DND-41 (cell line): ENCODE measurements around the gene DSTN.

ENCODE experiments used
- ATAC-seq: fragments of 200-7000 bp; cut with Tn5 transposase; 3 replicates; pipeline ENCODE4 v1.9.1; 2021; ENCODE audit warnings: low read depth; ENCODE audit not compliant: insufficient read depth
- DNase-seq: peaks from one replicate; pipeline ENCODE4 v3.0.0-alpha.2; 2020
- H2AFZ ChIP-seq: 2 replicates; pipeline ENCODE4 v1.6.0; 2012; ENCODE audit warnings: low read depth, low read length
- H3K27ac ChIP-seq: 2 replicates; pipeline ENCODE4 v1.5.1; 2012; ENCODE audit warnings: low read length, inconsistent platforms
- H3K27me3 ChIP-seq: fragments of 200-600 bp; sonication (generic); 2 replicates; pipeline ENCODE4 v1.6.0; 2012; ENCODE audit warnings: low read length, mild to moderate bottlenecking, inconsistent platforms; ENCODE audit not compliant: insufficient read depth, poor library complexity
- H3K36me3 ChIP-seq: 2 replicates; pipeline ENCODE4 v1.5.1; 2012; ENCODE audit warnings: low read length, inconsistent platforms; ENCODE audit not compliant: insufficient read depth
- H3K4me1 ChIP-seq: 2 replicates; pipeline ENCODE4 v1.5.1; 2012; ENCODE audit warnings: mild to moderate bottlenecking, low read length; ENCODE audit not compliant: insufficient read depth
- H3K4me2 ChIP-seq: 2 replicates; pipeline ENCODE4 v1.6.0; 2012; ENCODE audit warnings: mild to moderate bottlenecking, moderate library complexity, low read length, inconsistent platforms; ENCODE audit not compliant: insufficient read depth
- H3K4me3 ChIP-seq, 2 experiments: fragments of 200-600 bp in 1 of 2; shearing (Covaris generic) in 1 of 2; 2 replicates each; pipeline ENCODE4 v1.5.1; 2012 to 2016; ENCODE audit warnings: inconsistent platforms in 2 of 2, low read length in 2 of 2, mild to moderate bottlenecking in 2 of 2, low read depth in 1 of 2, moderate library complexity in 1 of 2
- H3K79me2 ChIP-seq: 2 replicates; pipeline ENCODE4 v1.6.0; 2012; ENCODE audit warnings: low read length, inconsistent platforms; ENCODE audit not compliant: insufficient read depth
- H3K9ac ChIP-seq: 2 replicates; pipeline ENCODE4 v1.6.0; 2012; ENCODE audit warnings: low read depth, mild to moderate bottlenecking, inconsistent platforms, low read length, moderate library complexity
- H3K9me3 ChIP-seq: 2 replicates; pipeline ENCODE4 v1.5.1; 2012; ENCODE audit warnings: low read length, moderate library complexity, mild to moderate bottlenecking, inconsistent platforms; ENCODE audit not compliant: insufficient read depth, severe bottlenecking
- H4K20me1 ChIP-seq: 2 replicates; pipeline ENCODE4 v1.6.0; 2012; ENCODE audit warnings: low read length; ENCODE audit not compliant: insufficient read depth
- EZH2 ChIP-seq: IDR thresholded peaks from 3 replicates; pipeline ENCODE4 v1.6.1; 2012; ENCODE audit warnings: borderline replicate concordance, low read depth, mild to moderate bottlenecking, moderate library complexity, low read length, inconsistent platforms; ENCODE audit not compliant: severe bottlenecking
- TF ChIP-seq, protein P1 (sequence below): IDR thresholded peaks from 2 replicates; pipeline ENCODE4 v1.5.1; 2012; ENCODE audit warnings: borderline replicate concordance, low read length, moderate library complexity, mild to moderate bottlenecking; ENCODE audit not compliant: poor library complexity, severe bottlenecking; ENCODE audit errors: extremely low read depth

The DSTN gene

DNA sequence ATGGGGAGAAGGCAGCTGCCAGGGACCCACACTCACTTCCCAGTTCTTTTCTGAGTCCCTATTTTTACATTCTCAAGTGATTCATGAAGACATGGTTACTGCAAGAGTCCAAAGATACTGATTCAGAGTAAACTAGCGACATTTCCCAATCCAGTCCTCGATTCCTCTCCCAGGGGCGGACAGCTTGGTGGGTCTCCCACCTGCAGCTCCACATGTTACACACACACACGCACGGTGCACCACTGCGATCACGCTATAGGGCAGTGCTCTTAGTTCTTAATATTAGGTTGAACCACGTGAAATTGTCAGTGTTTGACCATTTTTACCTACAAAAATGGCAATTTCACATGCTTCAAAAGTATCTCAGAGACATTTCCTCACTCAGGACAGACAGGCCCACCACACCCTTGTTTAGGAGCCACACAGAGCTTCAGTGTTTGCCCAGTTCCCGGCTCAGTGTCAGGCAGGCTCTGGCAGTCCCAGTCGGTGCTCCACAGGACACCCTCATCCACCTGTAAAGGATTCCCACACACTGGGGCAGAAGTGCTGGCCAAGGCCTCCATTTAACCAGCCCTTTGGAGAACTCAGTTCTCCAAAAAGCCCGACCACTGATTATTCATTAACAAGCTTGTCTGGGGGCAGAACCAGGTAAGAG is 60.4 kb downstream of the DSTN start:
- no peaks in the 10 kb centered on the region for H3K4me1 ChIP-seq
- peaks cover 99% of the 10 kb centered on the region for H3K36me3 ChIP-seq
- peaks cover 30% of the 10 kb centered on the region for H4K20me1 ChIP-seq

DNA sequence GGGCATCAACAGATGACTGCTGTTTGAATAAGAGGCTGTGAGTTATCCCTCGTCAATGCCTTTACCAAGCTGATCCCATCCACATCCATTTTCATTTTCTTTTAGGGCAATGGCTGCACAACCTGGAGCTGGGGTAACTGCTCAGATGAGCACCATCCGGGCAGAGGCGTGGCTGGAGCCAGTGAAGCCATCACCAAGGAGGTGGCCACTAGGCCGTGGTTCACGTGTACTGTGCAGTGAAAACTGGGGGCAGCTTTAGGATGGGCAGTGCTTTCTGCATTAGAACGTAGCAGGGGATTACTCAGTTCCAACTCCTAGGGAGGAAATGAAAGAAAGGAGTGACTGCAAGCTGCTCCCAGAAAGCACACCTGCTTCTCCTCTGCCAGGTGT is 60.9 kb downstream of the DSTN start:
- no peak overlapping the region for H3K27ac ChIP-seq
- H3K27me3 ChIP-seq, result no peaks in the 10 kb centered on the region
- no peaks in the 10 kb centered on the region for H3K9me3 ChIP-seq
- no peak overlapping the region for H3K9ac ChIP-seq
- peaks cover 32% of the 10 kb centered on the region for H4K20me1 ChIP-seq
- H2AFZ ChIP-seq, result no peak overlapping the region
- no peak overlapping the region for H3K4me3 ChIP-seq
- H3K4me2 ChIP-seq, result no peak overlapping the region
- DNase-seq (no peak), ATAC-seq (no peak)
- no peaks in the 10 kb centered on the region for H3K79me2 ChIP-seq
- TF ChIP-seq EZH2, result no peak
- H3K36me3 ChIP-seq, result peaks cover 99% of the 10 kb centered on the region
- H3K4me1 ChIP-seq, result no peaks in the 10 kb centered on the region

More for the DNA sequence above, 60.4 kb downstream of the DSTN start:
- Histone ChIP-seq H3K4me2 (no peak overlapping the region), H3K27me3 (no peaks in the 10 kb centered on the region), H3K9me3 (no peaks in the 10 kb centered on the region), H3K79me2 (no peaks in the 10 kb centered on the region), H2AFZ (no peak overlapping the region), H3K27ac (no peak overlapping the region), H3K9ac (no peak overlapping the region), H3K4me3 (no peak overlapping the region)
- TF ChIP-seq, protein P1, sequence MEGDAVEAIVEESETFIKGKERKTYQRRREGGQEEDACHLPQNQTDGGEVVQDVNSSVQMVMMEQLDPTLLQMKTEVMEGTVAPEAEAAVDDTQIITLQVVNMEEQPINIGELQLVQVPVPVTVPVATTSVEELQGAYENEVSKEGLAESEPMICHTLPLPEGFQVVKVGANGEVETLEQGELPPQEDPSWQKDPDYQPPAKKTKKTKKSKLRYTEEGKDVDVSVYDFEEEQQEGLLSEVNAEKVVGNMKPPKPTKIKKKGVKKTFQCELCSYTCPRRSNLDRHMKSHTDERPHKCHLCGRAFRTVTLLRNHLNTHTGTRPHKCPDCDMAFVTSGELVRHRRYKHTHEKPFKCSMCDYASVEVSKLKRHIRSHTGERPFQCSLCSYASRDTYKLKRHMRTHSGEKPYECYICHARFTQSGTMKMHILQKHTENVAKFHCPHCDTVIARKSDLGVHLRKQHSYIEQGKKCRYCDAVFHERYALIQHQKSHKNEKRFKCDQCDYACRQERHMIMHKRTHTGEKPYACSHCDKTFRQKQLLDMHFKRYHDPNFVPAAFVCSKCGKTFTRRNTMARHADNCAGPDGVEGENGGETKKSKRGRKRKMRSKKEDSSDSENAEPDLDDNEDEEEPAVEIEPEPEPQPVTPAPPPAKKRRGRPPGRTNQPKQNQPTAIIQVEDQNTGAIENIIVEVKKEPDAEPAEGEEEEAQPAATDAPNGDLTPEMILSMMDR, result no peak
- no peak for TF ChIP-seq EZH2
- no peak for DNase-seq
- ATAC-seq, result no peak

DNA sequence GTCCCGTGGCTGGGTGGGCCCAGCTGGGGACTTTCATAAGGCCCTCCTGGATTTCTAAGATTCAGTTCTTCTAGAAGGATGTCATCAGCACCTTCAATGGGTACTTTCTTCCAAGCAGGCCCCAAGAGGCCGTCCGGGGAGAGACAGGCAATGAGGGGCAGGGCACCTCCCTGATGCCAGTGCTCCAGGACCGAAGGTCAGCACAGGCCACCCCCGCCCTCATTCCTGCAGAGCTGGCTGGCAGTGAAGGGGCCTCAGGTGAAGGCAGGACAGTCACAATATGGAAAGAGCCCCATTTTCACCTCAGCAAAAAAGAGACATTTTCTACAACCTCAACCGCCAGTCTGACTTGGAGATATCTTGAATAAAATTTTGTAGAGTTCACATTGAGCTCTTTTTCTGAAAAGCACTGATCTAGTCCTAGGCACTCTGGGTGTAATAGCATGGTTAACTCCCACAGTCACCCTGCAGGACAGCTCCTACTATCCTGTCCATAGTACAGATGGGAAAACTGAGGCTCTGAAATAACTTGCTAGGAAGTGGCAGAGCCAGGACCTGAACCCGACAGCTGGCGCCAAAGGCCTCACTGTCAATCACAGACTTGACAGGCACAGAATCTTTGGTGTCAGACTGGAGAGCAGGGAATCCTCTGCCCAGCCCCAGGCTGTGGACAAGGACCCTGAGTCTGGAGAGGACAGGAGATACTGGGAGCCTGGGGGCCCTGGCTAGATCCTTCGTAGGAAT is 61.9 kb downstream of the DSTN start:
- Histone ChIP-seq H3K4me2 (no peak overlapping the region), H4K20me1 (peaks cover 25% of the 10 kb centered on the region), H3K27ac (no peak overlapping the region), H3K79me2 (no peaks in the 10 kb centered on the region), H3K9me3 (no peaks in the 10 kb centered on the region), H3K4me3 (no peak overlapping the region), H3K27me3 (no peaks in the 10 kb centered on the region), H3K9ac (no peak overlapping the region), H3K4me1 (no peaks in the 10 kb centered on the region), H2AFZ (no peak overlapping the region), H3K36me3 (peaks cover 99% of the 10 kb centered on the region)
- ATAC-seq (no peak), DNase-seq (no peak)
- no peak for TF ChIP-seq EZH2
- TF ChIP-seq, protein P1, result no peak

DNA sequence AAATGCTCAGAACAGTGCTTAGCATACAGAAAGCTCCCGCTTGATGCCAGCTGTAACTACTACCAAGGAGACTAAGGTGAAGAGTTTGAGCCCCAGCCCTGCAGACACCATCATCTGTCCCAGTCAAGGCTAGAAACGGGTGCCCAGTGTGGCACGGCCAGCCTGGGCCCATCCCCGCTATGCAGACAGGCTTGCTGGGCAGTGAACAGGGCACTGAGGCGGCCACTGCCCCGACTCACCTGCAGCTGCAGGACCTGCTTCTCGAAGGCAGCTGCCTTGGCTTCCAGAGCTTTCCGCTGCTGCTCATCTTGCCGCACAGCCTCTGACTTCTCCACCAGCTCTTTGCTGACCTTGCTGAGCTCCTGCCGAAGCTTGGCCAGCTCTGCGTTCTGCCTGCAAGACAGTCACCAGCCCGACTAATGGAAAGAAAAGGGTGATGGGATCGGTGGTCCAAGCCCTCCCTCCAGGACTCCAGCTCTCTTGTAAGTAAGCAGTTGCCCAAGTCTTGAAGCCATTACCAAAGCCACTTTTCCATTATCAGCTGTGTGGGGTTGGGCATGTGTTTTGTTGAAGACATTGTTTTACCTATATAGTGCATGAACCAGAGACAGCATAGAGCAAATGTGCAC is 63.5 kb downstream of the DSTN start:
- Histone ChIP-seq H3K79me2 (no peaks in the 10 kb centered on the region), H3K27ac (no peak overlapping the region), H3K4me2 (no peak overlapping the region), H3K36me3 (peaks cover 100% of the 10 kb centered on the region), H3K9me3 (no peaks in the 10 kb centered on the region), H3K4me3 (no peak overlapping the region), H3K9ac (no peak overlapping the region), H4K20me1 (peaks cover 37% of the 10 kb centered on the region), H3K4me1 (no peaks in the 10 kb centered on the region), H2AFZ (no peak overlapping the region), H3K27me3 (no peaks in the 10 kb centered on the region)
- DNase-seq (no peak), ATAC-seq (no peak)
- TF ChIP-seq EZH2, result no peak
- TF ChIP-seq, protein P1, result no peak
